Duodenal mucosa (tissue), 2 donors: Measurements from ENCODE around the gene TXNDC2.

Experiments
- H3K27ac ChIP-seq: one replicate; pipeline ENCODE4 v1.7.0; 2013; ENCODE audit warnings: low read depth, low read length
- H3K27me3 ChIP-seq, 2 donors: one replicate each; pipeline ENCODE4 v1.7.0; 2013; ENCODE audit warnings: low read length in 2 of 2, control low read depth in 1 of 2; ENCODE audit not compliant: insufficient read depth in 2 of 2, control insufficient read depth in 1 of 2
- H3K36me3 ChIP-seq, 2 donors: one replicate each; pipeline ENCODE4 v1.7.0; 2013; ENCODE audit warnings: low read length in 2 of 2, control low read depth in 1 of 2; ENCODE audit not compliant: insufficient read depth in 2 of 2, control insufficient read depth in 1 of 2
- H3K4me1 ChIP-seq, 2 donors: one replicate each; pipeline ENCODE4 v1.7.0; 2013; ENCODE audit warnings: low read length in 2 of 2, control low read depth in 1 of 2; ENCODE audit not compliant: insufficient read depth in 2 of 2, control insufficient read depth in 1 of 2
- H3K4me3 ChIP-seq, 2 donors: one replicate each; pipeline ENCODE4 v1.7.0; 2013; ENCODE audit warnings: low read length in 2 of 2, low read depth in 1 of 2
- H3K9ac ChIP-seq, 2 donors: one replicate each; pipeline ENCODE4 v1.7.0; 2013; ENCODE audit warnings: low read length in 2 of 2, low read depth in 1 of 2
- H3K9me3 ChIP-seq, 2 donors: one replicate each; pipeline ENCODE4 v1.7.0; 2013; ENCODE audit warnings: low read length in 2 of 2, control low read depth in 1 of 2; ENCODE audit not compliant: control insufficient read depth in 1 of 2

Gene TXNDC2

GRCh38 chr18:9885170-9886004 lies at the start of gene TXNDC2:
Gene TXNDC2, plus strand, starts transcription at chr18:9885973. Its CDS starts 708 bp downstream, at chr18:9886681.
- H3K27me3 ChIP-seq, result no peaks in the 10 kb centered on the region
- H3K9ac ChIP-seq, result no peak within 1 kb of the TSS
- no peak within 1 kb of the TSS for H3K4me3 ChIP-seq
- no peaks in the 10 kb centered on the region for H3K4me1 ChIP-seq
- no peak within 1 kb of the TSS for H3K27ac ChIP-seq
- H3K9me3 ChIP-seq, result no peaks in the 10 kb centered on the region
- no peaks in the 10 kb centered on the region for H3K36me3 ChIP-seq

- no peak overlapping the region for H3K9ac ChIP-seq
- H3K4me1 ChIP-seq, result no peaks in the 10 kb centered on the region
- no peaks in the 10 kb centered on the region for H3K36me3 ChIP-seq
- H3K4me3 ChIP-seq, result no peak overlapping the region
- H3K9me3 ChIP-seq, result no peaks in the 10 kb centered on the region
- no peaks in the 10 kb centered on the region for H3K27me3 ChIP-seq
- H3K27ac ChIP-seq, result no peak overlapping the region
These were observed 47.5 kb upstream of the TXNDC2 start for GRCh38 chr18:9838144-9838877.

GRCh38 chr18:9839211-9839610 lies 46.6 kb upstream of the TXNDC2 start:
- H3K9ac ChIP-seq, result no peak overlapping the region
- H3K4me3 ChIP-seq, result no peak overlapping the region
- H3K27ac ChIP-seq, result no peak overlapping the region
- H3K4me1 ChIP-seq, result no peaks in the 10 kb centered on the region
- H3K9me3 ChIP-seq, result no peaks in the 10 kb centered on the region
- H3K36me3 ChIP-seq, result no peaks in the 10 kb centered on the region
- no peaks in the 10 kb centered on the region for H3K27me3 ChIP-seq

GRCh38 chr18:9839853-9840252 lies 45.9 kb upstream of the TXNDC2 start:
- Histone ChIP-seq H3K27ac (no peak overlapping the region), H3K4me3 (no peak overlapping the region), H3K9me3 (no peaks in the 10 kb centered on the region), H3K27me3 (no peaks in the 10 kb centered on the region), H3K9ac (no peak overlapping the region), H3K36me3 (no peaks in the 10 kb centered on the region), H3K4me1 (no peaks in the 10 kb centered on the region)

GRCh38 chr18:9841752-9842151 lies 44.0 kb upstream of the TXNDC2 start:
- H3K4me1 ChIP-seq, result no peaks in the 10 kb centered on the region
- H3K4me3 ChIP-seq, result no peak overlapping the region
- no peak overlapping the region for H3K9ac ChIP-seq
- H3K27ac ChIP-seq, result no peak overlapping the region
- no peaks in the 10 kb centered on the region for H3K9me3 ChIP-seq
- no peaks in the 10 kb centered on the region for H3K27me3 ChIP-seq
- no peaks in the 10 kb centered on the region for H3K36me3 ChIP-seq

GRCh38 chr18:9842448-9842847 lies 43.3 kb upstream of the TXNDC2 start:
- Histone ChIP-seq H3K4me1 (no peaks in the 10 kb centered on the region), H3K27me3 (no peaks in the 10 kb centered on the region), H3K36me3 (no peaks in the 10 kb centered on the region), H3K4me3 (no peak overlapping the region), H3K9ac (no peak overlapping the region), H3K9me3 (no peaks in the 10 kb centered on the region), H3K27ac (no peak overlapping the region)

- Histone ChIP-seq H3K9me3 (no peaks in the 10 kb centered on the region), H3K4me1 (no peaks in the 10 kb centered on the region), H3K27ac (no peak overlapping the region), H3K4me3 (no peak overlapping the region), H3K27me3 (peaks cover 0 to 3% of the 10 kb centered on the region in 2 donors), H3K9ac (no peak overlapping the region), H3K36me3 (no peaks in the 10 kb centered on the region)
These were observed 40.5 kb upstream of the TXNDC2 start for GRCh38 chr18:9845256-9845655.

GRCh38 chr18:9846162-9846925 lies 39.4 kb upstream of the TXNDC2 start:
- H3K4me1 ChIP-seq, result no peaks in the 10 kb centered on the region
- no peak overlapping the region for H3K27ac ChIP-seq
- H3K9me3 ChIP-seq, result no peaks in the 10 kb centered on the region
- H3K9ac ChIP-seq, result no peak overlapping the region
- peaks cover 0 to 3% of the 10 kb centered on the region in 2 donors for H3K27me3 ChIP-seq
- H3K4me3 ChIP-seq, result no peak overlapping the region
- no peaks in the 10 kb centered on the region for H3K36me3 ChIP-seq

GRCh38 chr18:9848170-9848879 lies 37.4 kb upstream of the TXNDC2 start:
- Histone ChIP-seq H3K27me3 (peaks cover 0 to 3% of the 10 kb centered on the region in 2 donors), H3K9ac (no peak overlapping the region), H3K36me3 (no peaks in the 10 kb centered on the region), H3K9me3 (no peaks in the 10 kb centered on the region), H3K4me3 (no peak overlapping the region), H3K4me1 (no peaks in the 10 kb centered on the region), H3K27ac (no peak overlapping the region)
